Stimulated activated naive CD4-positive, alpha-beta T cell treated with Interleukin-2 at 50 U/mL for 16 hours (primary cell): ENCODE data around the gene CATSPERZ.
"Not testable (repeated sequence)": the region's sequence is repeated elsewhere in the genome, so short reads cannot be mapped to it uniquely, and the experiment has no call there.

Experiments used
- DNase-seq: peaks from one replicate; lab custom pipeline; 2025; lab: John Stamatoyannopoulos, UW

Gene CATSPERZ

DNA sequence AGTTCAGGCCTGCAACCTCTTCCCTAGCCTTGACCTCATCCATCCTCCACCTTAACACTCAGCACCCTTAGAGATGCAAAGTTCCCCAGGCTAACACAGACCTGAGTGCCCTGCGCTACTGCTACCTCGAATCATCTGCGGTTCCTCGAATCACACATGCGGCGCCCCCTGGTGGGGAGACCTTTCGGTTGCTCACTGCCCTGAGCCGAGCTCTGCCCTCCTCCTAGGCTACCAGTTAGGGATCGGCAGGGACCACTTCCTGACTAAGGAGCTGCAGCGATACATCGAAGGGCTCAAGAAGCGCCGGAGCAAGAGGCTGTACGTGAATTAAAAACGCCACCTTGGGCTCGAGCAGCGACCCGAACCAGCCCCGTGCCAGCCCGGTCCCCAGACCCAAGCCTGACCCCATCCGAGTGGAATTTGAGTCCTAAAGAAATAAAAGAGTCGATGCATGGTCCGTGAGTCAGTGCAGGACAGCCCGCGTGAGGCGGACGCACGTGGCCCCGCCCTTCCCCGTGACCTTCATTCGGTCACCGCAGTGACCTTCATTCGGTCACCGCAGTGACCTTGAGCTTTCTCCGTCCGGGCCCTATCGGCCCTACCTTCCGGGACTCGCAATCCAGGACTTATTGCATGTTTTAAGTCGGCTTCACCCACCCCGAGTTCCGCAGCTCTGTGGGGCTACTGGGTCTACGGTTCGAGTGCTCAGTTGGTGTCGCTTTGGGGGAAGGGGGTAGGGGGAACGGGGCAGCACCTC, 4.3 kb downstream of the CATSPERZ start:
- peak; percentile 90 for DNase-seq

GRCh38 chr11:64305075-64305690, 5.0 kb downstream of the CATSPERZ start, which contains the start of gene ESRRA:
ESRRA (plus strand) TSS chr11:64305524; CDS start chr11:64307180, 1,656 bp downstream.
- peak; percentile 100 for DNase-seq

DNA sequence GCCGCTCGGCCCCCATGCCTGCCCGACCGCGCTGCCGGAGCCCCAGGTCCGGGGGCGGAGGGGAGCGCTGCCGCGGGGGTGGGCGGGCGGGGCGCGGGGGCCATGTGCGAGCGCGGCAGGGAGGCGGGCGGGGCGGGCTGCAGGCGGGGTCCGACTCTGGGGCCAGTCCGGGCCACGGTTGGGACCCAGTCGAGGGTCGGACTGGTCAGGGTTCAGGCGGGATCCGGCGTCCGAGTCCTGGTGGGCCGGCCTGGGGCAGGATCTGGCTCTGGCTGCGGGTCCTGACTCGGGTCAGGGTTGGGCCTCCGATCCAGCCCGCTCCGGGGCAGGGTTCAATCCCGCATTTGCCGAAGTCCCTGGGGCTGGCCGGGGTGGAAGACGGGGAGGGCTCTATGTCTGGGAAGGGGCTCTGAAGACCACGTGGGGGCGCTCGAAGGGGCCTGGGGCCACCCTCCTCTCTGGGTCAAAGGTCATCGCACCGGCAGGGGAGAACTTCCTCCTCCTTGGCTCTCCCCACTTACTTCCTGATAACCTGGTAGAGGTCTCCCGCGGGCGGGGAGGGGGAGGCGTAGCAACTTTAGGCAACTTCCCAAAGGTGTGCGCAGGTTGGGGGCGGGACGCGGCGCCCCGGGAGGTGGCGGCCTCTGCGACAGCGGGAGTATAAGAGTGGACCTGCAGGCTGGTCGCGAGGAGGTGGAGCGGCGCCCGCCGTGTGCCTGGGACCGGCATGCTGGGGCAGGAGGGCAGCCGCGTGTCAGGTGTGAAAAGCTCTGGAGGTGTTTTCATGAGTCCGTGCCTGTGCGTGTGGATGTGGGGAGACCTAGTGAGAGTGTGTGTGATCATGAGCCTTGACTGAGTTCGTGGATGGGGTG, 5.8 kb downstream of the CATSPERZ start:
- DNase-seq: peak; percentile 66

DNA sequence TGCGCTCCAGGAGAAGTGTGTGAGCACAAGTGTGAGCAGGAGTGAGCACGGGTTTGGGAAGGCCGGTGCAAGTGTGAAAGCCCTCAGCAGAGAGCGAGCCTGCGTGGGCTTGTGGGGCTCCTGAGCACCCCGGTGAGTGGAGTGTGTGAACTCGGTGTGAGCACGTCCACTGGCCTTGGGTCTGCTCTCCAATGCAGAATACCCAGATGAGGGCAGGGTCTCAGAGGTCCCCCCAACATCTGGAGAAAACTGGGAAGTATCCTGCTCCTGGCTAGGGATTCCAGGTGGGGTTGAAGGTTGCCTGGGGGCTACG, 6.4 kb downstream of the CATSPERZ start:
- no peak for DNase-seq

GRCh38 chr11:64306876-64307622, 6.9 kb downstream of the CATSPERZ start:
- DNase-seq: no peak

- not testable (repeated sequence) for DNase-seq
Observed at GRCh38 chr11:64307795-64308194, 7.6 kb downstream of the CATSPERZ start.

GRCh38 chr11:64312947-64313346, 12.8 kb downstream of the CATSPERZ start:
- no peak for DNase-seq

DNA sequence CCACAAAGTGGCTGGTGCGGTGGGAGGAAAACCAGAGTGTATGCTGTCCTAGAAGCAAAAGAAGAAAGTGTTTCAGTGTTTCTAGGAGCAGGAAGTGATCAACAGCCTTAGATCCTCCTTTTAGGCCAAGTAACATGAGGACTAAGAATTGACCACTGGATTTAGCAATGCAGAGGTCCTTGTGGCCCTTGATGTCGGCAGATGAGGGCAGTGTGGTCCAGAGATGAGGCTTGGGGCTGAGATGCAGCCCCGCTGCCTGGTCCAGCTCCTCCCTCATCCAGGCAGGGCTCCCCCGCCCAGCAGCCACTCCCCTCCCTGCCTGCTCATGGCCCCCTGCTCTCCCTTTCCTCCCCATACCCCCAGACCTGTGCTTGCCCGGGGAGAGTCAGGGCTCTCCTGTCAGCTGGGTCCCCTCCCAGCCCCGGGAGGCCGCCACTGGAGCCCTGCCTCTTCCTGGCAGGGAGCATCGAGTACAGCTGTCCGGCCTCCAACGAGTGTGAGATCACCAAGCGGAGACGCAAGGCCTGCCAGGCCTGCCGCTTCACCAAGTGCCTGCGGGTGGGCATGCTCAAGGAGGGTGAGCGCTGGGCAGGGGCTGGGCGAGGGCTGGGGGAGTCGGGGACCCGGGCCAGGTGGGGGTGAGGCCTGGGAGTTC, 13.5 kb downstream of the CATSPERZ start:
- no peak for DNase-seq

- DNase-seq: no peak
Observed at GRCh38 chr11:64314146-64314804, 14.1 kb downstream of the CATSPERZ start.

- no peak for DNase-seq
Observed at GRCh38 chr11:64314805-64315561, 14.8 kb downstream of the CATSPERZ start.

DNA sequence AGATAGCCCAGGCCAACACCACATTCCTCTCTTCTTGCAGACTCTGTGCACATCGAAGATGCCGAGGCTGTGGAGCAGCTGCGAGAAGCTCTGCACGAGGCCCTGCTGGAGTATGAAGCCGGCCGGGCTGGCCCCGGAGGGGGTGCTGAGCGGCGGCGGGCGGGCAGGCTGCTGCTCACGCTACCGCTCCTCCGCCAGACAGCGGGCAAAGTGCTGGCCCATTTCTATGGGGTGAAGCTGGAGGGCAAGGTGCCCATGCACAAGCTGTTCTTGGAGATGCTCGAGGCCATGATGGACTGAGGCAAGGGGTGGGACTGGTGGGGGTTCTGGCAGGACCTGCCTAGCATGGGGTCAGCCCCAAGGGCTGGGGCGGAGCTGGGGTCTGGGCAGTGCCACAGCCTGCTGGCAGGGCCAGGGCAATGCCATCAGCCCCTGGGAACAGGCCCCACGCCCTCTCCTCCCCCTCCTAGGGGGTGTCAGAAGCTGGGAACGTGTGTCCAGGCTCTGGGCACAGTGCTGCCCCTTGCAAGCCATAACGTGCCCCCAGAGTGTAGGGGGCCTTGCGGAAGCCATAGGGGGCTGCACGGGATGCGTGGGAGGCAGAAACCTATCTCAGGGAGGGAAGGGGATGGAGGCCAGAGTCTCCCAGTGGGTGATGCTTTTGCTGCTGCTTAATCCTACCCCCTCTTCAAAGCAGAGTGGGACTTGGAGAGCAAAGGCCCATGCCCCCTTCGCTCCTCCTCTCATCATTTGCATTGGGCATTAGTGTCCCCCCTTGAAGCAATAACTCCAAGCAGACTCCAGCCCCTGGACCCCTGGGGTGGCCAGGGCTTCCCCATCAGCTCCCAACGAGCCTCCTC, 15.7 kb downstream of the CATSPERZ start:
- not testable (repeated sequence) for DNase-seq

DNA sequence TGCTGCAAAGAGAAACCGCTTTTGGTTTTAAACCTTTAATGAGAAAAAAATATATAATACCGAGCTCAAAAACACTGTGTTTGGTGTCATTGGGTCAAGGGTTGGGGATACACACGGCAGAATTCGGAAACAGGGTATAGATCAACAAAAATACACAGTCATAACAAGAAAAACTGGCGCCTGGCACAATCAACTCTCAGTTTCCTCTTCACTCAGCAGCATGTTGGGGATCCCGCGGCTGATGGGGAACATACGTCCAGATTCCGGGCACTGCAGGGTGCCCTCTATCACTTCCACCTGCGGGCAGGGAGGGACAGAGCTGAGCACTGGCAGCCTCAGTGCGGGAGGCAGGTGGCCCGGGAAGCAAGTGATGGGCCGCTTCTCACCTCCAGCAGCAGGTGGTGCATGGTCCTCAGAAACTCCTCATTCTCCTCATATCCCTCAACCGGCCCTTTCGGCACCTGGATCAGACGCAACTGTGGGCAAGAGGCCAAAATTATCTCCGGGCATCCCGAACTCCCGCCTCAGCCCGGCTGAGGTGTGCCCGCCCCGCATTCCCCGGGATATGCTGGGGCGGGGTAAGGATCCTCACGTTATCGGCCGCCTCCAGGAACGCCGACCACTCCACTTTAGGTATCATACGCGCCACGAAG, 16.6 kb downstream of the CATSPERZ start:
- peak; percentile 24 for DNase-seq

DNA sequence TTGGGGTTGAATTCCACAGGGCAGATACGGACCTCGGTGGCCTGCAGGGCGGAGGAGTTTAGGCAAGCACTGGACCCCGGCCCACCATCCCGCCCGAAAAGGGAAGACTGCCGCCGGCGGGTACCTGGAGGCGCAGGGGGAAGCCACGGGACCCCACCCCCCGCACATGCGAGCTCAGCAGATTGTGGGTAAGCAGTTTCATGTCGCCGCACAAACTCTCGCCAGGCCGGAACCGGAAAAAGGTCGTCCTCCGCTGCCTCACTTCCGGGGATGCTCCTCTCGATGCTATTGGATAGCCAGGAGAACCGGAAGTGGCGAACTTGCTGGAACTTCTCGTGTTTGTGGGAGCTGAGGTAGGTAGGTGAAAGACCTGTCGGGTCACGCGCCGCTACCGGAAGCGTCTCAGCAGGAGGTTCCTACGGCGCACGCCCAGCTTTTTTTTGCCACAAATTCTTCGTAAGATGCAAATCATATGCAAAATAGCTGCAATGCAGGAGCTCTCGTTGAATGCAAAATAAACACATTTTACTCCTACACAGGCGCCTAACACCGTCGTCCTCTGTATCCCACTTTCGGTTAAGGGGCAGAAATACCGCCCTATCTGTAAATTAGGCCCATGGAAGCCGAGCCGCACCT, 17.3 kb downstream of the CATSPERZ start, which contains the start of gene TRMT112:
Gene TRMT112, minus strand, starts transcription at position 235 of the 636 bp plus-strand sequence. Its CDS starts 33 bp downstream, at position 202.
- peak; percentile 99 for DNase-seq

DNA sequence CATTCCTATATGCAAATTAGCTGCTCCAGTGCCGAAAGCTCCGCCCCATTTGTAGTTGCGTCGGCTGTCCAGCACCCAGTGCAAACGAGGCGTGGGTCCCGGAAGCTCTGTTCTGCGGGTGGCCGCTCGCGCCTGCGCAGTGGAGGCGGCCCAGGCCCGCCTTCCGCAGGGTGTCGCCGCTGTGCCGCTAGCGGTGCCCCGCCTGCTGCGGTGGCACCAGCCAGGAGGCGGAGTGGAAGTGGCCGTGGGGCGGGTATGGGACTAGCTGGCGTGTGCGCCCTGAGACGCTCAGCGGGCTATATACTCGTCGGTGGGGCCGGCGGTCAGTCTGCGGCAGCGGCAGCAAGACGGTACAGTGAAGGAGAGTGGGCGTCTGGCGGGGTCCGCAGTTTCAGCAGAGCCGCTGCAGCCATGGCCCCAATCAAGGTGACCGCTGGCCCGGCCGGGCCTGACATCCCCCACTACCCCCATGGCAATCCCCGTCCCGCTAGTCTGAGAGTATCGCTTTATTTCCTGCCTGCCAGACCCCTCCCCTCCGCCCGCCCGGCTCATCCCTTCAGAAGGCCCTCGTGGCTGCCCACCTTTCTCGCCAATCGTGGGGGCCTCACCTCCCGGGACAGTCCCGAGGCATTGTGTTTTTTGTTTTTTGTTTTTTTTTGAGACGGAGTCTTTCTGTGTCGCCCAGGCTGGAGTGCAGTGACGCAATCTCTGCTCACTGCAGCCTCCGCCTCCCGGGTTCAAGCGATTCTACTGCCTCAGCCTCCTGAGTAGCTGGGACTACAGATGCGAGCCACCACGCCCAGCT, 18.0 kb downstream of the CATSPERZ start, which contains the start of gene PRDX5:
Gene PRDX5, plus strand, starts transcription at position 161 of the 805 bp plus-strand sequence. Its CDS starts 95 bp downstream, at position 256.
- peak; percentile 94 for DNase-seq

- DNase-seq: no peak
Observed at GRCh38 chr11:64318766-64319761, 18.9 kb downstream of the CATSPERZ start.

DNA sequence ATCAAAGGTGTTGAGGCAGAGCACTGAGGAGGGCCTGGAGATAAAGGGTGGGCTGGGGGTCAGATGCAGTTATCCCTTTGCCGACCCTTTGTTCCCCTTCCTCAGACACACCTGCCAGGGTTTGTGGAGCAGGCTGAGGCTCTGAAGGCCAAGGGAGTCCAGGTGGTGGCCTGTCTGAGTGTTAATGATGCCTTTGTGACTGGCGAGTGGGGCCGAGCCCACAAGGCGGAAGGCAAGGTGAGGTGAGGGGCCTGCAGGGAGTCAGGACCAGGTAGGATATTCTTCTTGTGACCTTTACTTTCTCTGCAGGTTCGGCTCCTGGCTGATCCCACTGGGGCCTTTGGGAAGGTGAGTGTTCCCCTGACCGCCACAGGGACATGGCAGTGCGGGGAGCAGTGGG, 20.4 kb downstream of the CATSPERZ start:
- DNase-seq: no peak
